HEK293T (cell line): ENCODE measurements around the gene ASIC5.
"Not testable (repeated sequence)": the region's sequence is repeated elsewhere in the genome, so short reads cannot be mapped to it uniquely, and the experiment has no call there.

ENCODE experiments used
- CTCF ChIA-PET: fragments of 350-600 bp; formaldehyde crosslinking; extraction: SDS; loops from one replicate; lab custom pipeline; 2021; ENCODE audit warnings: antibody characterized with exemption, inconsistent platforms; lab: Yijun Ruan, JAX
- POLR2A ChIA-PET: fragments of 350-600 bp; formaldehyde crosslinking; extraction: SDS; loops from one replicate; lab custom pipeline; 2020; ENCODE audit warnings: antibody characterized with exemption, inconsistent platforms; lab: Yijun Ruan, JAX
- DNase-seq: peaks from one replicate; pipeline ENCODE4 v3.0.0; 2012; ENCODE audit warnings: mixed read lengths; ENCODE audit errors: extremely low spot score
- ARNT ChIP-seq: fragments of 450-650 bp; IDR thresholded peaks from 2 replicates; pipeline ENCODE4 v1.6.1; 2017; ENCODE audit warnings: mild to moderate bottlenecking
- BHLHE40 ChIP-seq: fragments of 450-650 bp; IDR thresholded peaks from 2 replicates; pipeline ENCODE4 v1.6.1; 2016; ENCODE audit warnings: mild to moderate bottlenecking, moderate library complexity, borderline replicate concordance
- CTBP1 ChIP-seq: fragments of 450-650 bp; IDR thresholded peaks from 2 replicates; pipeline ENCODE4 v1.6.1; 2016; ENCODE audit warnings: borderline replicate concordance
- ELF4 ChIP-seq: fragments of 450-650 bp; IDR thresholded peaks from 2 replicates; pipeline ENCODE4 v1.6.1; 2017; ENCODE audit warnings: antibody characterized with exemption
- FOXA1 ChIP-seq: fragments of 450-650 bp; IDR thresholded peaks from 2 replicates; pipeline ENCODE4 v1.6.1; 2016; ENCODE audit warnings: mild to moderate bottlenecking
- FOXK2 ChIP-seq: fragments of 450-650 bp; IDR thresholded peaks from 2 replicates; pipeline ENCODE4 v1.6.1; 2016; ENCODE audit warnings: mild to moderate bottlenecking
- FOXM1 ChIP-seq: fragments of 450-650 bp; IDR thresholded peaks from 2 replicates; pipeline ENCODE4 v1.6.1; 2017; ENCODE audit warnings: mild to moderate bottlenecking, borderline replicate concordance
- HDGF ChIP-seq: fragments of 450-650 bp; IDR thresholded peaks from 2 replicates; pipeline ENCODE4 v1.6.1; 2017; ENCODE audit warnings: antibody characterized with exemption, borderline replicate concordance
- L3MBTL2 ChIP-seq: fragments of 450-650 bp; conservative IDR thresholded peaks from 2 replicates; pipeline ENCODE4 v1.6.1; 2016; ENCODE audit warnings: mild to moderate bottlenecking
- LEF1 ChIP-seq: fragments of 450-650 bp; IDR thresholded peaks from 2 replicates; pipeline ENCODE4 v1.6.1; 2017; ENCODE audit warnings: mild to moderate bottlenecking, borderline replicate concordance
- NFRKB ChIP-seq: fragments of 450-650 bp; IDR thresholded peaks from 2 replicates; pipeline ENCODE4 v1.6.1; 2016; ENCODE audit warnings: mild to moderate bottlenecking, moderate library complexity
- SP1 ChIP-seq: fragments of 450-650 bp; IDR thresholded peaks from 2 replicates; pipeline ENCODE4 v1.6.1; 2017
- SUZ12 ChIP-seq: fragments of 450-650 bp; IDR thresholded peaks from 2 replicates; pipeline ENCODE4 v1.6.1; 2016; ENCODE audit warnings: mild to moderate bottlenecking
- TARDBP ChIP-seq: fragments of 450-650 bp; IDR thresholded peaks from 2 replicates; pipeline ENCODE4 v1.6.1; 2016
- ZNF384 ChIP-seq: fragments of 450-650 bp; IDR thresholded peaks from 2 replicates; pipeline ENCODE4 v1.6.1; 2016
- TF ChIP-seq, protein P1 (sequence below): fragments of 450-650 bp; IDR thresholded peaks from 2 replicates; pipeline ENCODE4 v1.6.1; 2016

The ASIC5 gene

DNA sequence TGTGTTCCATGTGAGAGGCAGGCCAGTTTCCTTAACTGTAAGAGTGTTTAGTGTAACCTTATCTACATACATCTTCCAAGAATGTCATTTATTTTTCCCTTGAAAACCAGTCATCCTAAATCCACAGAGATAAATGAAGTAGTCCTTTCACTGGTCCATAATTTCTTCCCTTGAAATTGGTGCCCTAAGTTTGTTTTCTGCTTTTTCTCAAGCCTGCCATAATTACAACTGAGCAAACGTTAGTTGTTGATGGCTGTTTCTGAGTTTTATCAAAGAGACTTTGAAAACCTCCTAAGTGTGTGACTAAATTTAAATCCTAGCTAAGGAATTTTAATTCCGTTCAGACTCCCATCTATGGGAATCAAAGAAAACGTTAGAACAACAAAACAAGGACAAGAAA is 33.8 kb upstream of the ASIC5 start:
- ChIA-PET CTCF (no interaction called here), POLR2A (no interaction called here)
- no peak for DNase-seq
- TF ChIP-seq BHLHE40 (no peak), CTBP1 (no peak), LEF1 (no peak), SP1 (no peak), HDGF (no peak), ZNF384 (no peak), FOXM1 (no peak), NFRKB (no peak), L3MBTL2 (no peak), ARNT (no peak), ELF4 (no peak), SUZ12 (no peak)

DNA sequence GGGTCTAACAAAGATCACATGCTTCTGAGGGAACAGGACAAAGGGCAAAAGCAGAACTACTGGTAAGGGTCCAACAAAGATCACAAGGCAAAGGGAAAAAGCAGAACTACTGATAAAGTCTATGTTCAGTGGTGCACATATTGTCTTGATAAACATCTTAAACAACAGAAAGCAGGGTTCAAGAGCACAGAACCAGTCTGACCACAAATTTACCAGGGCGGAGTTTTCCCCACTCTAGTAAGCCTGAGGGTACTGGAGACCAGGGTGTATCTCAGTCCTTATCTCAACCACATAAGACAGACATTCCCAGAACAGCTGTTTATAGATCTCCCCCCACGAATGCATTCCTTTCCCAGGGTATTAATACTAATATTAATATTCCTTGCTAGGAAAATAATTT is 32.3 kb upstream of the ASIC5 start:
- POLR2A ChIA-PET, DNase-seq: not testable (repeated sequence)
- CTCF ChIA-PET = interaction anchor here (0.5 kb wide), 1 partner anchor 9 kb away, joined by 3 read pairs; no protein-coding TSS in a partner anchor

DNA sequence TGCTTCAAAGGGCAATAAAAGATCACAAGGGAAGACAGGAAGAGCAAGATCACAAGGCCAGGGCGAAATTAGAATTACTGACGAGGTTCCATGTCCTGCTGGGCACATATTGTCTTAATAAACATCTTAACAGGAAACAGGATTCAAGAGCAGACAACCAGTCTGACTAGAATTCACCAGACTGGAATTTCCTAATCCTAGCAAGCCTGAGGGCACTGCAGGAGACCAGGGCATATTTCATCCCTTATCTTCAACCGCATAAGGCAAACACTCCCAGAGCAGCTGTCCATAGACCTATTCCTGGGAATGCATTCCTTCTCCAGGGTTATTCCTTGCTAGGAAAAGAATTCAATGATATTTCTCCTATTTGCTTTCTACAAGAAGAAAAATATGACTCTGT is 25.0 kb upstream of the ASIC5 start:
- TF ChIP-seq SUZ12 = no peak
- no peak for TF ChIP-seq ARNT
- ChIA-PET CTCF (no interaction called here), POLR2A (no interaction called here)
- DNase-seq = no peak

DNA sequence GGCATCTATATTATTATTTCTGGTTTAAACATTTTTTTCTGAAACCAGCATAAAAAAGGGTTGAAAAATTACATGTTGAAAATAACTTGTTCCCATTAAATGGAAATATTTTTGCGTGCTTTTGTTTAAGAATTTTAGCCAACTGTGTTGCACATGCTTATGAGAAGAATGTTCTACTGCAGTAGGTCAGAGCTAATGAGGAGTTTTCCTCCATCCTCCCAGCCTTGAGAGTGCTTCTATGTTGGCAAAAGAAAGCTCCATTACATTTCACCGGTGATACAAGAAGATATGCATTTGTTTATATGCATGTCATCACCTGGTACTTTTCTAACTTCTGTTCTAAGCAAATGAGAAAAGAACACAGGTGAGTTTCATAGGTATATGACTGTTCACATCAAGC is 23.9 kb upstream of the ASIC5 start:
- ChIA-PET POLR2A (no interaction called here), CTCF (interaction anchor here (0.7 kb wide), 2 partner anchors 36 to 64 kb away, joined by 3 to 4 read pairs; partner anchors contain the start of gene CTSO)
- no peak for DNase-seq
- TF ChIP-seq ZNF384 (no peak), LEF1 (no peak)

DNA sequence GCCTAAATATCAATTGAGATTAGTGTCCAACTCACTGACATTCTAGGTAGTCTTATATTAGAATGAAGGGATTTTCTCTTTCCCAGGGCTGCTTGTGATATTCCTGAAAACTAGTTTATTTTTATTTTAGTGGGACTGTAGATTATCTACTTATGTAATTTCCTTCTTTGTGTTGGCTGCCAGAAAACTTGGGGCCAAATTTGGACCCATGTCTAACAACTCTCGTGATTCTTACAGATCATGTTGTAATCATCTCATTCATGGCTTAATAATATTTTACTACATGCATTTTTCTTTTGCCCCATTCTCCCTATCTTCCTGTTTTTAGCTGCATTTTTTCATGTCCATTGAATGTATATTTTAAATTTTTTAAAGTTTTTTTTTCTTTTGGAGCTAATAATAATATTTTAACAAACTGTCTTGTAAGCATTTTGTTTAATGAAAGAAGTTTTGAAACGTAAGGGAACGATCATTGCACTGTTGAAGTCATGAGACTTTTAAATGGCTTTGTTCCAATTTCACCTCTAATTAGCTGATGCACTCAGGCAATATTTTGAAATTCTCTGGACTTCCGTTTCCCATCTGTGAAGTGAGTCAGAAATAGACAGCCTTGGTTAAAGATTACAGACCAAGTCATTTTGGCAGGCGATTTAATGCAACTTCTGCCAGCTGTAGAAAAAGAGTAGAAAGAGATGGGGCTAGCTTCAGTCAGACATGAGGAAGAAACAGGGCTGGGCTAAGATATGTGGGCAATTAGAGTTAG is 23.1 kb upstream of the ASIC5 start:
- TF ChIP-seq SP1 = no peak
- TF ChIP-seq FOXM1 = no peak
- POLR2A ChIA-PET = no interaction called here
- CTCF ChIA-PET = interaction anchor here (0.6 to 0.7 kb wide), 3 partner anchors 37 to 1631 kb away, joined by 3 to 4 read pairs (median 3); no protein-coding TSS in a partner anchor
- DNase-seq = no peak

DNA sequence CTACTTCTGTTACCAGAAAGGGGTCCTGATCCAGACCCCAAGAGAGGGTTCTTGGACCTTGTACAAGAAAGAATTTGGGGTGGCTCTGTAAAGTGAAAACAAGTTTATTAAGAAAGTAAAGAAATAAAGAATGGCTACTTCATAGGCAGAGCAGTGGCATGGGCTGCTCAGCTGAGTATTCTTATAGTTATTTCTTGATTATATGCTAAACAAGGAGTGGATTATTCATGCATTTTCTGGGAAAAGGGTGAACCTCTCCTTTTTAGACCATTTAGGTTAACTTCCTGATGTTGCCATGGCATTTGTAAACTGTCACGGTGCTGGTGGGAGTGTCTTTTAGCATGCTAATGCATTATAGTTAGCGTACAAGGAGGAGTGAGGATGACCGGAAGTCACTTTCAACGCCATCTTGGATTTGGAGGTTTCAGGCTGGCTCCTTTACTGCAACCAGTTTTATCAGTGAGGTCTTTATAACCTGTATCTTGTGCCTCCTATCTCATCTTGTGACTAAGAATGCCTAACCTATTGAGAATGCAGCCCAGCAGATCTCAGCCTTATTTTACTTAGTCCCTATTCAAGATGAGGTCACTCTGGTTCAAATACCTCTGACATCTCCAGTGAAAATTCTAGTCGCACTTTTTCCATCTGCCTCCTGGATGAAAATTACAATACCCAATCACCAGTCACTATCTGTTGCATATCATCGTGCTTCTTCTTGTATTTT is 21.9 kb upstream of the ASIC5 start:
- POLR2A ChIA-PET = no interaction called here
- CTCF ChIA-PET = no interaction called here
- TF ChIP-seq HDGF = no peak
- TF ChIP-seq SP1 = no peak
- TF ChIP-seq NFRKB = no peak
- TF ChIP-seq ZNF384 = no peak
- no peak for TF ChIP-seq ELF4
- TF ChIP-seq FOXA1 = no peak
- no peak for DNase-seq

DNA sequence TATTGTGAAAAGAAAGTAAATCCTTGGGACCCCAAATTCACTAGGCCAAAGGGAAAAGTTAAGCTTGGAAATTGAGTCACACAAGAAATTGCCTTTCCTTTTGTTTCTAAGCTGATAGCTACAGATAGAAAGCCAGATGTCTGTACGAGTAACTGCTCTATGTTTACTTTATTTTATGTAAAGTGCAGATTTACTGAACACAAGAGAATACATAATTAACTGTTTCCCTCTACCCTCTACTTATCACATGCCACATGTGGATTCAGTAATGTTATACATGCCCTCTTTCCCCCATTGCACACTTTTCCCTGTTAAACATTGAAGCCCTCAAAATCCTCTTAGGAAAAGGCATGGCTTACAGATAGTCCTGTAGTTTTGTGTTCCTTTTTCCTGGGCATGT is 21.0 kb upstream of the ASIC5 start:
- TF ChIP-seq, protein P1, sequence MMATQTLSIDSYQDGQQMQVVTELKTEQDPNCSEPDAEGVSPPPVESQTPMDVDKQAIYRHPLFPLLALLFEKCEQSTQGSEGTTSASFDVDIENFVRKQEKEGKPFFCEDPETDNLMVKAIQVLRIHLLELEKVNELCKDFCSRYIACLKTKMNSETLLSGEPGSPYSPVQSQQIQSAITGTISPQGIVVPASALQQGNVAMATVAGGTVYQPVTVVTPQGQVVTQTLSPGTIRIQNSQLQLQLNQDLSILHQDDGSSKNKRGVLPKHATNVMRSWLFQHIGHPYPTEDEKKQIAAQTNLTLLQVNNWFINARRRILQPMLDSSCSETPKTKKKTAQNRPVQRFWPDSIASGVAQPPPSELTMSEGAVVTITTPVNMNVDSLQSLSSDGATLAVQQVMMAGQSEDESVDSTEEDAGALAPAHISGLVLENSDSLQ = no peak
- TF ChIP-seq HDGF (no peak), FOXM1 (no peak), LEF1 (no peak), SUZ12 (no peak), ARNT (no peak), FOXK2 (no peak), ELF4 (no peak), BHLHE40 (no peak), FOXA1 (no peak), SP1 (no peak), ZNF384 (no peak), NFRKB (no peak), L3MBTL2 (no peak), CTBP1 (no peak), TARDBP (no peak)
- no peak for DNase-seq
- CTCF ChIA-PET = no interaction called here
- POLR2A ChIA-PET = no interaction called here

DNA sequence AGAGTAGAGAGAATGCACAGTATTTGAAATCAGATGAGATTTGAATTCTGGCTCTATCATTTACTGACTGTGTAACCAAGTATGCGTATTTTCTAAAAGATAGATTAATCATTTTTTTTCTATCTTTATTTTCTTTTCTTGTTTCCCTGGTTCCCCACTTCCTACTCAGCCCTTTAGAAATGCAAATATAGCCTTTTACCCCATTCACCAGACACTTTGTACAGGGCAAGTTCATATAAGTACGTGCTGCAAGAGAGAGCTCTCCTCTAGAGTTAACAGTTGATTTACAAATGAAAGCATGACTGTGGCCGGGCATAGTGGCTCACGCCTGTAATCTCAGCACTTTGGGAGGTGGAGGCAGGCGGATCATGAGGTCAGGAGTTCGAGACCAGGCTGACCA is 19.6 kb upstream of the ASIC5 start:
- POLR2A ChIA-PET = no interaction called here
- no peak for DNase-seq
- CTCF ChIA-PET = interaction anchor here (0.7 to 0.9 kb wide), 2 partner anchors 68 to 1199 kb away, joined by 3 read pairs; partner anchors contain the start of gene CTSO
- TF ChIP-seq NFRKB = no peak
- TF ChIP-seq FOXK2 = no peak
- TF ChIP-seq L3MBTL2 = no peak
- no peak for TF ChIP-seq ELF4
- TF ChIP-seq SUZ12 = no peak
- TF ChIP-seq, protein P1 = no peak
- TF ChIP-seq TARDBP = no peak
- TF ChIP-seq LEF1 = no peak
- no peak for TF ChIP-seq ARNT
- no peak for TF ChIP-seq HDGF
- TF ChIP-seq CTBP1 = no peak
- TF ChIP-seq FOXA1 = no peak
- TF ChIP-seq BHLHE40 = no peak
- no peak for TF ChIP-seq ZNF384
- no peak for TF ChIP-seq FOXM1
- TF ChIP-seq SP1 = no peak
